H1 (cell line): ENCODE measurements around the gene ZFYVE19. TPM values are rescaled to one million over a fixed set of nuclear protein-coding genes. Genes with fewer than 3 reads are reported as not detected.

Experiments used
- CTCF ChIA-PET: fragments of 300-600 bp; sonication (Branson Sonifier 250); formaldehyde crosslinking; loops from one replicate; lab custom pipeline; 2021; ENCODE audit not compliant: partially characterized antibody; lab: Charles Lee
- POLR2A ChIA-PET: fragments of 300-600 bp; sonication (Branson Sonifier 250); formaldehyde crosslinking; loops from one replicate; lab custom pipeline; 2021; ENCODE audit warnings: inconsistent platforms; ENCODE audit not compliant: partially characterized antibody; lab: Charles Lee
- DNase-seq, 2 experiments: peaks; one replicate each; pipeline versions ENCODE4 v3.0.0 to v3.0.0-alpha.2; 2010 to 2022; ENCODE audit warnings: low spot score in 2 of 2, low read depth in 1 of 2, mixed read lengths in 1 of 2
- FAIRE-seq: peaks from 2 replicates; lab custom pipeline; 2011; peaks lifted over from hg19 to GRCh38; lab: Jason Lieb, UNC
- H2AFZ ChIP-seq: 2 replicates; pipeline ENCODE4 v1.8.1; 2012; ENCODE audit warnings: low read length, inconsistent platforms
- H2AK5ac ChIP-seq: 2 replicates; pipeline ENCODE4 v1.6.1; 2013; ENCODE audit warnings: low read depth, low read length
- H2BK120ac ChIP-seq: replicated peaks from 2 replicates; pipeline ENCODE3; 2013; ENCODE audit warnings: low read depth, low read length, inconsistent platforms
- H2BK12ac ChIP-seq: 2 replicates; pipeline ENCODE4 v1.6.1; 2013; ENCODE audit warnings: low read depth, low read length
- H2BK15ac ChIP-seq: 2 replicates; pipeline ENCODE4 v1.6.1; 2013; ENCODE audit warnings: low read length
- H2BK20ac ChIP-seq: 2 replicates; pipeline ENCODE4 v1.6.1; 2013; ENCODE audit warnings: low read length
- H2BK5ac ChIP-seq: 2 replicates; pipeline ENCODE4 v1.6.1; 2013; ENCODE audit warnings: low read depth, low read length
- H3K14ac ChIP-seq: 2 replicates; pipeline ENCODE4 v1.6.1; 2013; ENCODE audit warnings: inconsistent platforms; ENCODE audit not compliant: insufficient read length
- H3K18ac ChIP-seq: 2 replicates; pipeline ENCODE4 v1.6.1; 2013; ENCODE audit warnings: low read length; ENCODE audit errors: extremely low read depth
- H3K23ac ChIP-seq: 2 replicates; pipeline ENCODE4 v1.6.1; 2013; ENCODE audit warnings: inconsistent platforms; ENCODE audit not compliant: insufficient read length
- H3K23me2 ChIP-seq: 2 replicates; pipeline ENCODE4 v1.6.1; 2013; ENCODE audit warnings: low read depth, low read length
- H3K27ac ChIP-seq: 2 replicates; pipeline ENCODE4 v1.6.1; 2011; ENCODE audit warnings: low read depth, low read length, inconsistent platforms
- H3K27me3 ChIP-seq, 4 experiments: replicated peaks in 1 of 4; 1 replicate in 1 of 4; 2 replicates in 3 of 4; pipeline versions ENCODE4 v1.6.1 to v1.8.1; 2011 to 2013; ENCODE audit warnings: low read length in 3 of 4, mild to moderate bottlenecking in 3 of 4, inconsistent platforms in 2 of 4, mixed read lengths in 2 of 4, moderate library complexity in 1 of 4; ENCODE audit not compliant: control insufficient read depth in 3 of 4, insufficient read depth in 3 of 4; ENCODE audit errors: extremely low read depth in 1 of 4
- H3K36me3 ChIP-seq, 4 experiments: 2 replicates each; pipeline versions ENCODE4 v1.6.1 to v1.8.1; 2011 to 2013; ENCODE audit warnings: mild to moderate bottlenecking in 4 of 4, low read length in 3 of 4, moderate library complexity in 2 of 4, control low read depth in 1 of 4, inconsistent platforms in 1 of 4; ENCODE audit not compliant: insufficient read depth in 4 of 4, control insufficient read depth in 2 of 4
- H3K4ac ChIP-seq: replicated peaks from 2 replicates; pipeline ENCODE3; 2013; ENCODE audit warnings: low read length, low read depth, mixed read lengths, inconsistent platforms; ENCODE audit not compliant: insufficient read length
- H3K4me1 ChIP-seq, 4 experiments: replicated peaks in 1 of 4; 1 replicate in 1 of 4; 2 replicates in 3 of 4; pipeline versions ENCODE4 v1.6.1 to v1.8.1; 2011 to 2013; ENCODE audit warnings: low read length in 3 of 4, inconsistent platforms in 2 of 4, mixed read lengths in 1 of 4; ENCODE audit not compliant: insufficient read depth in 4 of 4, control insufficient read depth in 3 of 4
- H3K4me2 ChIP-seq, 2 experiments: 2 replicates each; pipeline versions ENCODE4 v1.6.1 to v1.8.1; 2011 to 2013; ENCODE audit warnings: low read depth in 2 of 2, low read length in 2 of 2, control low read depth in 1 of 2, inconsistent platforms in 1 of 2, mild to moderate bottlenecking in 1 of 2; ENCODE audit not compliant: insufficient read depth in 1 of 2
- H3K4me3 ChIP-seq, 4 experiments: fragments of 200-600, 300-600 bp in 1 of 4; sonication (generic), shearing (Covaris generic), sonication (Bioruptor Twin) in 1 of 4; 2 replicates each; pipeline versions ENCODE4 v1.5.1 to v1.8.1; 2011 to 2016; ENCODE audit warnings: low read length in 4 of 4, low read depth in 3 of 4, control low read depth in 2 of 4, inconsistent platforms in 2 of 4, mild to moderate bottlenecking in 2 of 4, mixed read lengths in 1 of 4, moderate library complexity in 1 of 4; ENCODE audit not compliant: insufficient read depth in 2 of 4; ENCODE audit errors: extremely low read depth in 1 of 4
- H3K56ac ChIP-seq: replicated peaks from 2 replicates; pipeline ENCODE3; 2013; ENCODE audit warnings: low read depth, mild to moderate bottlenecking, mixed read lengths, low read length, inconsistent platforms; ENCODE audit not compliant: insufficient read length
- H3K79me1 ChIP-seq: 2 replicates; pipeline ENCODE4 v1.6.1; 2013; ENCODE audit warnings: low read depth, low read length, control low read depth
- H3K79me2 ChIP-seq, 2 experiments: 2 replicates each; pipeline versions ENCODE4 v1.6.1 to v1.8.1; 2012 to 2013; ENCODE audit warnings: low read length in 2 of 2, mild to moderate bottlenecking in 2 of 2, inconsistent platforms in 1 of 2; ENCODE audit not compliant: insufficient read depth in 2 of 2, control insufficient read depth in 1 of 2
- H3K9ac ChIP-seq, 4 experiments: replicated peaks in 1 of 4; 1 replicate in 1 of 4; 2 replicates in 3 of 4; pipeline versions ENCODE4 v1.6.1 to v1.8.1; 2011 to 2013; ENCODE audit warnings: low read depth in 3 of 4, low read length in 3 of 4, control low read depth in 2 of 4, mild to moderate bottlenecking in 2 of 4, moderate library complexity in 2 of 4, inconsistent platforms in 1 of 4; ENCODE audit errors: extremely low read depth in 1 of 4
- H3K9me3 ChIP-seq, 2 experiments: 2 replicates each; pipeline versions ENCODE4 v1.6.1 to v1.8.1; 2012 to 2013; ENCODE audit warnings: mild to moderate bottlenecking in 2 of 2, moderate library complexity in 2 of 2, control low read depth in 1 of 2, inconsistent platforms in 1 of 2, low read depth in 1 of 2, low read length in 1 of 2, mixed read lengths in 1 of 2; ENCODE audit not compliant: insufficient read depth in 2 of 2
- H4K20me1 ChIP-seq, 2 experiments: replicated peaks in 1 of 2; 2 replicates each; pipeline versions ENCODE3 to v1.8.1; 2011 to 2013; ENCODE audit warnings: inconsistent platforms in 2 of 2, low read length in 2 of 2, mild to moderate bottlenecking in 1 of 2; ENCODE audit not compliant: insufficient read depth in 2 of 2, control insufficient read depth in 1 of 2
- H4K5ac ChIP-seq: 2 replicates; pipeline ENCODE4 v1.6.1; 2013; ENCODE audit warnings: low read length, low read depth, mixed read lengths, inconsistent platforms; ENCODE audit not compliant: insufficient read length
- H4K8ac ChIP-seq: 2 replicates; pipeline ENCODE4 v1.8.0; 2013; ENCODE audit warnings: mild to moderate bottlenecking, moderate library complexity, low read length, inconsistent platforms; ENCODE audit not compliant: insufficient read depth; ENCODE audit errors: extremely low read depth
- H4K91ac ChIP-seq: replicated peaks from 2 replicates; pipeline ENCODE3; 2013; ENCODE audit warnings: low read length, mixed read lengths, inconsistent platforms; ENCODE audit not compliant: insufficient read length
- BACH1 ChIP-seq: IDR thresholded peaks from 2 replicates; pipeline ENCODE4 v1.6.1; 2012; ENCODE audit warnings: low read length, improper control_type of control experiment
- CHD1 ChIP-seq: IDR thresholded peaks from 2 replicates; pipeline ENCODE4 v1.6.1; 2012; ENCODE audit warnings: low read depth, low read length, improper control_type of control experiment
- EZH2 ChIP-seq: fragments of 200-600 bp; sonication (generic); IDR thresholded peaks from 2 replicates; pipeline ENCODE4 v1.7.1; 2012; ENCODE audit warnings: low read depth, mild to moderate bottlenecking, moderate library complexity, low read length, inconsistent platforms; ENCODE audit not compliant: severe bottlenecking
- HDAC6 ChIP-seq: IDR thresholded peaks from one replicate; pipeline ENCODE4 v1.7.1; 2012; ENCODE audit warnings: low read depth, mild to moderate bottlenecking, inconsistent platforms, low read length, moderate library complexity
- POU5F1 ChIP-seq: IDR thresholded peaks from 2 replicates; pipeline ENCODE4 v1.6.1; 2011; ENCODE audit warnings: low read depth, mild to moderate bottlenecking, low read length, moderate library complexity
- SAP30 ChIP-seq: fragments of 300-600 bp; sonication (generic); IDR thresholded peaks from 2 replicates; pipeline ENCODE4 v1.7.1; 2012; ENCODE audit warnings: low read length, moderate library complexity, mild to moderate bottlenecking, inconsistent platforms; ENCODE audit not compliant: insufficient read depth, insufficient replicate concordance
- SP2 ChIP-seq: IDR thresholded peaks from 2 replicates; pipeline ENCODE4 v1.6.1; 2012; ENCODE audit warnings: mild to moderate bottlenecking, low read length, inconsistent platforms
- SRF ChIP-seq: IDR thresholded peaks from 2 replicates; pipeline ENCODE4 v1.6.1; 2011; ENCODE audit warnings: mild to moderate bottlenecking, low read depth, low read length, moderate library complexity
- TEAD4 ChIP-seq: IDR thresholded peaks from 2 replicates; pipeline ENCODE4 v1.6.1; 2012; ENCODE audit warnings: low read depth, low read length, inconsistent platforms, mixed read lengths
- USF2 ChIP-seq: IDR thresholded peaks from 2 replicates; pipeline ENCODE4 v1.6.1; 2011; ENCODE audit warnings: low read length, improper control_type of control experiment
- polyA plus RNA-seq, 7 experiments: library from polyadenylated mRNA; depleted of rRNA in 3 of 7; stranded (reverse) in 5 of 7; unstranded in 2 of 7; fragments of >200 nt in 5 of 7; fragments of 200-250 nt in 2 of 7; gene quantifications; 1 replicate in 5 of 7; 2 replicates in 1 of 7; 4 replicates in 1 of 7; pipeline versions ENCODE4 v1.2.1 to v1.2.3, GENCODE V29; 2011 to 2013; ENCODE audit warnings: missing spikeins in 2 of 7, mixed read lengths in 2 of 7
- total RNA-seq: library from RNA; stranded (reverse); fragmentation: NEBNext Ultra II Directional; extraction: Animal tissue kit (Norgen Biotek cat#: 25700); gene quantifications from 2 replicates; pipeline ENCODE4 v1.2.1, GENCODE V29; 2021

ZFYVE19 gene
- total and polyA plus RNA-seq, 2 of the 8 experiments (the other 6 are each of a cell fraction or from before 2014, with no cell fraction given), result 11.2 to 21.8 TPM

- Histone ChIP-seq H2AFZ (no peak overlapping the region), H3K9ac (peak overlapping the region in 1 of 4 experiments; percentile 33; a peak in 1 of 7 replicates), H3K23me2 (peaks cover 13% of the 10 kb centered on the region), H2BK5ac (no peak overlapping the region), H3K23ac (no peak overlapping the region), H3K79me2 (peaks cover 0 to 53% of the 10 kb centered on the region in 2 experiments; a peak in 3 of 4 replicates), H2BK120ac (no peak overlapping the region), H3K27ac (no peak overlapping the region), H3K27me3 (peaks cover 0 to 2% (median 0%) of the 10 kb centered on the region in 4 experiments; a peak in 1 of 7 replicates), H3K4me2 (peak overlapping the region; percentile 36 to 85; a peak in 2 of 4 replicates), H4K20me1 (peaks cover 7 to 21% of the 10 kb centered on the region in 2 experiments), H3K4ac (no peak overlapping the region), H2BK20ac (no peak overlapping the region), H3K4me1 (peaks cover 0 to 26% (median 15%) of the 10 kb centered on the region in 4 experiments; a peak in 6 of 7 replicates), H3K79me1 (peaks cover 24% of the 10 kb centered on the region), H3K4me3 (peak overlapping the region in 1 of 4 experiments; percentile 84; a peak in 2 of 8 replicates), H4K8ac (no peak overlapping the region), H3K14ac (no peak overlapping the region), H4K91ac (no peak overlapping the region), H2AK5ac (peak overlapping the region; percentile 93; the same call in 1 of the 2 replicates), H2BK12ac (no peak overlapping the region), H2BK15ac (0 out of 2 replicates have a peak overlapping the region, but pooled peaks have one; percentile 31), H3K18ac (no peak overlapping the region; the same call in 1 of the 2 replicates), H3K56ac (no peak overlapping the region), H4K5ac (no peak overlapping the region), H3K36me3 (peaks cover 3 to 25% (median 5%) of the 10 kb centered on the region in 4 experiments; a peak in 6 of 8 replicates), H3K9me3 (no peaks in the 10 kb centered on the region)
- DNase-seq, result no peak
- TF ChIP-seq SAP30 (no peak), USF2 (no peak), POU5F1 (no peak), BACH1 (no peak), CHD1 (no peak), SRF (no peak), TEAD4 (no peak), HDAC6 (no peak), SP2 (no peak), EZH2 (no peak)
- POLR2A ChIA-PET, result interaction anchor here (0.8 to 2.8 kb wide), 11 partner anchors 10 to 95 kb away, joined by 3 to 17 read pairs (median 3); partner anchors contain the start of gene GCHFR
- FAIRE-seq, result no peak
- CTCF ChIA-PET, result interaction anchor here (0.6 to 14.5 kb wide), 13 partner anchors 10 to 167 kb away, joined by 3 to 157 read pairs (median 4); partner anchors contain the start of gene VPS18
Observed at GRCh38 chr15:40846841-40847222, 39.9 kb downstream of the ZFYVE19 start.
